IPS-15b (cell line): ENCODE data around the gene ADAMTS14.

ENCODE experiments used
- H3K27me3 ChIP-seq: one replicate; pipeline ENCODE4 v1.6.1; 2013; ENCODE audit warnings: low read length; ENCODE audit not compliant: control insufficient read depth, insufficient read depth
- H3K36me3 ChIP-seq: one replicate; pipeline ENCODE4 v1.6.1; 2013; ENCODE audit warnings: low read length; ENCODE audit not compliant: control insufficient read depth, insufficient read depth
- H3K4me1 ChIP-seq: one replicate; pipeline ENCODE4 v1.6.1; 2013; ENCODE audit warnings: mild to moderate bottlenecking, low read length; ENCODE audit not compliant: control insufficient read depth, insufficient read depth
- H3K4me3 ChIP-seq: one replicate; pipeline ENCODE4 v1.5.1; 2013; ENCODE audit warnings: low read depth, low read length
- H3K9ac ChIP-seq: one replicate; pipeline ENCODE4 v1.6.1; 2013; ENCODE audit warnings: low read depth, mild to moderate bottlenecking, low read length
- H3K9me3 ChIP-seq: one replicate; pipeline ENCODE4 v1.6.1; 2013; ENCODE audit warnings: mild to moderate bottlenecking, low read length; ENCODE audit not compliant: control insufficient read depth, insufficient read depth

Gene ADAMTS14

GRCh38 chr10:70753026-70753663, 80.8 kb downstream of the ADAMTS14 start:
- H3K9me3 ChIP-seq = no peaks in the 10 kb centered on the region
- no peak overlapping the region for H3K4me3 ChIP-seq
- H3K27me3 ChIP-seq = no peaks in the 10 kb centered on the region
- H3K36me3 ChIP-seq = no peaks in the 10 kb centered on the region
- H3K4me1 ChIP-seq = no peaks in the 10 kb centered on the region
- H3K9ac ChIP-seq = no peak overlapping the region

DNA sequence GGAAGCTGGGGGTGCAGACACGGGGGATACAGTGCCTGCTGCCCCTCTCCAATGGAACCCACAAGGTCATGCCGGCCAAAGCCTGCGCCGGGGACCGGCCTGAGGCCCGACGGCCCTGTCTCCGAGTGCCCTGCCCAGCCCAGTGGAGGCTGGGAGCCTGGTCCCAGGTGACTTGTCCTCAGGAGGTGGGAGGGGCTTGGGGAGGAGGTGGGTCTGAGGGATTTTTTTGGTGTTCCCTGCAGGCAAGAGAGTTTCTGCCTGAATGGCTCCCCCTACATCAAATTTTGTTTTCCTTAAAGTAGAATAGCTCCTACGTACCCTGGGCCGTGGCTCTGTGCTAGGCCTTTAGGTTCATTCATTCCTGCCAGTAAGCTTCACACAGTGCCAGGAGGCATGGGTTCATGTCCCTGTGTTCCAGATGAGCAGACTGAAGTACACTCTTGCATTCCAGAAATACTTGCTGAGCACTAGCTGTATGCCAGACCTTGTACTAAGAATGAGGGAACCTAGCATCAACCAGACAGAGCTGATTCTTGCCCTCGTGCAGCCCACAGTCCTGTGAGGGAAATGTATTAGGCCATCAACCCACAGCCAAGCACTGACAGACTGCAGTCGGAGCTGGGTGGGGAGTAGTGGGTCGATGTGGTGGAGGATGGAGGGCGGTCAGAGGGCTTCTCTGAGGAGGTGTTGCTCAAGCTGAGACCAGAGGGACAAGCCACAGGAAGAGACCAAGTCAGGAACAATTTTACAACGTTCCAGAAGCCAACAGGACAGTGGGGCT, 81.7 kb downstream of the ADAMTS14 start:
- Histone ChIP-seq H3K36me3 (no peaks in the 10 kb centered on the region), H3K9ac (no peak overlapping the region), H3K4me1 (no peaks in the 10 kb centered on the region), H3K9me3 (no peaks in the 10 kb centered on the region), H3K4me3 (no peak overlapping the region), H3K27me3 (no peaks in the 10 kb centered on the region)

DNA sequence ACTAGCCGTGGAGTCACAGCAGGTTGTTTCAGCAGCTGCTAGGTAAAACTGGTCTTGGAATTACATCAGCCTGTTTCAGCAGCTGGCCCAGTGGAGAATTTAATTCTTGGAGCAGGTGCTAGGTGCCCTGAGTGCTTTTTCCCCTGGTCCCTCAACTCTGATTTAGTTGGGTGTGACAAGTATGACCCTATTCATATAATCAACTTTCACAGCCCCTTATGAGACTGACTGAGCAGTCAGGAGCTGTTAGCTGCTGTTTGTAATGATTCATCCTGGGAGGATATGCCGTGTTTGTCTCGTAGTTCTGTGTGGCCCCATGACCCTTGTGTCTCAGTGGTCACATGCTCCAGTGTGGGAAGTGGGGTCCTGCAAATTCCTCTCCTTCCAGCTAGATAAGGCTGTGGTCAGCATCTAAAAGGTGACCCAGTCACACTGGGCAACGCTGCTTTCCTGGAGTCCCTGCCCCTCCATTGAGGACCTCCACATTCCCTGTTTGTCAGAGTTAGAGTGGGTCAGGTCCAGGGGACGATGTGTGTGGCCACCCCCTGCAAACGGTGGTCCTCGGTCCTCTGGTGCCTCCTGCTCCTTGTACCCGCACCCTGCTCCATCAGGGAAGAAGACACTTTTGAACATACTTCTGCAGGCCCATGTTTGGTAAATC, 84.5 kb downstream of the ADAMTS14 start:
- H3K4me1 ChIP-seq = peaks cover 7% of the 10 kb centered on the region
- no peaks in the 10 kb centered on the region for H3K36me3 ChIP-seq
- H3K9ac ChIP-seq = no peak overlapping the region

GRCh38 chr10:70757856-70758255, 85.5 kb downstream of the ADAMTS14 start:
- Histone ChIP-seq H3K9me3 (no peaks in the 10 kb centered on the region), H3K27me3 (no peaks in the 10 kb centered on the region), H3K9ac (no peak overlapping the region), H3K36me3 (no peaks in the 10 kb centered on the region), H3K4me3 (no peak overlapping the region), H3K4me1 (peaks cover 7% of the 10 kb centered on the region)

More for the DNA sequence above, 84.5 kb downstream of the ADAMTS14 start:
- H3K9me3 ChIP-seq = no peaks in the 10 kb centered on the region
- no peaks in the 10 kb centered on the region for H3K27me3 ChIP-seq
- H3K4me3 ChIP-seq = no peak overlapping the region

- Histone ChIP-seq H3K4me3 (no peak overlapping the region), H3K36me3 (no peaks in the 10 kb centered on the region), H3K4me1 (peaks cover 7% of the 10 kb centered on the region), H3K9ac (no peak overlapping the region), H3K9me3 (no peaks in the 10 kb centered on the region), H3K27me3 (no peaks in the 10 kb centered on the region)
Observed at GRCh38 chr10:70758757-70759514, 86.6 kb downstream of the ADAMTS14 start.

- Histone ChIP-seq H3K4me3 (no peak overlapping the region), H3K9ac (no peak overlapping the region), H3K27me3 (no peaks in the 10 kb centered on the region), H3K4me1 (peaks cover 7% of the 10 kb centered on the region), H3K9me3 (no peaks in the 10 kb centered on the region), H3K36me3 (no peaks in the 10 kb centered on the region)
Observed at GRCh38 chr10:70759781-70760180, 87.5 kb downstream of the ADAMTS14 start.

DNA sequence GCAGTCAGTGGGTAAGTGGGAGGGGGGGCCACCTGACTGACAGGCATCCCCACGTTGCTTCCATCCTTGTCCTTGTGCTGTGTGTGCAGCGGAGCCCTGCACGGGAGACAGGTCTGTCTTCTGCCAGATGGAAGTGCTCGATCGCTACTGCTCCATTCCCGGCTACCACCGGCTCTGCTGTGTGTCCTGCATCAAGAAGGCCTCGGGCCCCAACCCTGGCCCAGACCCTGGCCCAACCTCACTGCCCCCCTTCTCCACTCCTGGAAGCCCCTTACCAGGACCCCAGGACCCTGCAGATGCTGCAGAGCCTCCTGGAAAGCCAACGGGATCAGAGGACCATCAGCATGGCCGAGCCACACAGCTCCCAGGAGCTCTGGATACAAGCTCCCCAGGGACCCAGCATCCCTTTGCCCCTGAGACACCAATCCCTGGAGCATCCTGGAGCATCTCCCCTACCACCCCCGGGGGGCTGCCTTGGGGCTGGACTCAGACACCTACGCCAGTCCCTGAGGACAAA, 88.0 kb downstream of the ADAMTS14 start:
- no peak overlapping the region for H3K4me3 ChIP-seq
- no peak overlapping the region for H3K9ac ChIP-seq
- H3K4me1 ChIP-seq = peaks cover 7% of the 10 kb centered on the region

GRCh38 chr10:70761031-70761601, 88.8 kb downstream of the ADAMTS14 start:
- no peaks in the 10 kb centered on the region for H3K36me3 ChIP-seq
- peaks cover 8% of the 10 kb centered on the region for H3K9me3 ChIP-seq
- H3K4me1 ChIP-seq = peaks cover 7% of the 10 kb centered on the region
- no peaks in the 10 kb centered on the region for H3K27me3 ChIP-seq
- no peak overlapping the region for H3K4me3 ChIP-seq
- H3K9ac ChIP-seq = no peak overlapping the region

More for the DNA sequence above, 88.0 kb downstream of the ADAMTS14 start:
- Histone ChIP-seq H3K9me3 (peaks cover 1% of the 10 kb centered on the region), H3K27me3 (no peaks in the 10 kb centered on the region), H3K36me3 (no peaks in the 10 kb centered on the region)

DNA sequence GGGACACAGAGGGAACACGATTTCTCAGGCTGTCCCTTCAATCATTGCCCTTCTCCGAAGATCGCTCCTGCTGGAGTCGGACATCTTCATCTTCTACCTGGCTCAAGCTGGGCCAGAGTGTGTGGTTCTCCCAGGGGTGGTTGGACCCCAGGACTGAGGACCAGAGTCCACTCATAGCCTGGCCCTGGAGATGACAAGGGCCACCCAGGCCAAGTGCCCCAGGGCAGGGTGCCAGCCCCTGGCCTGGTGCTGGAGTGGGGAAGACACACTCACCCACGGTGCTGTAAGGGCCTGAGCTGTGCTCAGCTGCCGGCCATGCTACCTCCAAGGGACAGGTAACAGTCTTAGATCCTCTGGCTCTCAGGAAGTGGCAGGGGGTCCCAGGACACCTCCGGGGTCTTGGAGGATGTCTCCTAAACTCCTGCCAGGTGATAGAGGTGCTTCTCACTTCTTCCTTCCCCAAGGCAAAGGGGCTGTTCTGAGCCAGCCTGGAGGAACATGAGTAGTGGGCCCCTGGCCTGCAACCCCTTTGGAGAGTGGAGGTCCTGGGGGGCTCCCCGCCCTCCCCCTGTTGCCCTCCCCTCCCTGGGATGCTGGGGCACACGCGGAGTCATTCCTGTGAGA, 89.5 kb downstream of the ADAMTS14 start:
- Histone ChIP-seq H3K4me1 (peaks cover 7% of the 10 kb centered on the region), H3K9me3 (peaks cover 10% of the 10 kb centered on the region), H3K27me3 (no peaks in the 10 kb centered on the region), H3K36me3 (no peaks in the 10 kb centered on the region), H3K9ac (no peak overlapping the region), H3K4me3 (no peak overlapping the region)

DNA sequence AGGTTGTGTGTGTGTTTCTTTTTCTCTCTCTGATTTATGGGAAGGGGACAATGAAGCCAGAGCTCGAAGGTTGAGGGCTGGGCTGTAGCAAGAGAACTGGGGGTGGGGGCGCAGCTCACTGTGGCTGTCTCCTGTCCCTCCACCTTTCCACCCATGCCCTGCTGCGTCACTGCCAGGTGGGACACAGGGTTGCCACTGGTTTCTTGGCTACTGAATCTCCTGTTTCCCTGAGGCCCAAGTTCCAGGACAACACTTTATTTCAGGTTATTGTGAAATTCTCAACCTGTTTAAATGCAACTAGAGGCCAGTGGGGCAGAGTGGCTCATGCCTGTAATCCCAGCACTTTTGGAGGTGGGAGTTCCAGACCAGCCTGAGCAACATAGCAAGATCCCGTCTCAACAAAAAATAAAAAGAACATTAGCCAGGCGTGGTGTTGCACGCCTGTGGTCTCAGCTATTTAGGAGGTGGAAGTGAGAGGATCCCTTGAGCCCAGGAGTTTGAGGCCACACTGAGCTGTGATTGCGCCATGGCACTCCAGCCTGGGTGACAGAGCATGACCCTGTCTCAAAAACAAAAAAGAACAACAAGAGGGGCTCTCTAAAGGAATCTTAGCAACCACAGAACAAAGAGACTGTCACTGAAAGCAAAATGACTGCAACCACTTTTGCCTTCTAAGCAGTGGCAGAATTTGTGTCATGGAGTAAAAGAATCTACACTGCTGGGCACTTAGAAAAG, 90.3 kb downstream of the ADAMTS14 start:
- peaks cover 10% of the 10 kb centered on the region for H3K9me3 ChIP-seq
- peaks cover 7% of the 10 kb centered on the region for H3K4me1 ChIP-seq
- H3K36me3 ChIP-seq = no peaks in the 10 kb centered on the region
- no peak overlapping the region for H3K9ac ChIP-seq
- H3K27me3 ChIP-seq = no peaks in the 10 kb centered on the region
- no peak overlapping the region for H3K4me3 ChIP-seq
